IMR-90 (cell line): ENCODE results near the gene PIGZ.

Experiments used
- BHLHE40 ChIP-seq: fragments of 150-350 bp; IDR thresholded peaks from 2 replicates; pipeline ENCODE4 v1.6.1; 2016; ENCODE audit warnings: mild to moderate bottlenecking, low read depth, low read length
- CHD1 ChIP-seq: IDR thresholded peaks from 2 replicates; pipeline ENCODE4 v1.6.1; 2012; ENCODE audit warnings: low read depth, low read length, improper control_type of control experiment
- MAFK ChIP-seq: IDR thresholded peaks from 2 replicates; pipeline ENCODE4 v1.6.1; 2012; ENCODE audit warnings: low read depth, low read length, improper control_type of control experiment
- MAZ ChIP-seq: IDR thresholded peaks from 2 replicates; pipeline ENCODE4 v1.6.1; 2012; ENCODE audit warnings: low read depth, mild to moderate bottlenecking, low read length, improper control_type of control experiment, moderate library complexity, borderline replicate concordance
- POLR2A ChIP-seq: IDR thresholded peaks from 2 replicates; pipeline ENCODE4 v1.6.1; 2012; ENCODE audit warnings: mild to moderate bottlenecking, low read depth, low read length
- RAD21 ChIP-seq: IDR thresholded peaks from 2 replicates; pipeline ENCODE4 v1.6.1; 2012; ENCODE audit warnings: low read length, improper control_type of control experiment
- RCOR1 ChIP-seq: IDR thresholded peaks from 2 replicates; pipeline ENCODE4 v1.6.1; 2012; ENCODE audit warnings: mild to moderate bottlenecking, low read length, improper control_type of control experiment; ENCODE audit not compliant: insufficient replicate concordance
- TF ChIP-seq, protein P1 (sequence below): fragments of 150-350 bp; IDR thresholded peaks from 2 replicates; pipeline ENCODE4 v1.6.1; 2017; ENCODE audit warnings: mild to moderate bottlenecking, antibody characterized with exemption, low read length, low read depth
- TF ChIP-seq, protein P2 (sequence below): conservative IDR thresholded peaks from 2 replicates; pipeline ENCODE4 v1.5.1; 2012; ENCODE audit warnings: mild to moderate bottlenecking, low read depth, low read length, improper control_type of control experiment
- TF ChIP-seq, protein P3 (sequence below): fragments of 150-350 bp; IDR thresholded peaks from 2 replicates; pipeline ENCODE4 v1.6.1; 2016; ENCODE audit warnings: low read depth, mild to moderate bottlenecking, low read length, moderate library complexity, borderline replicate concordance

DNA sequence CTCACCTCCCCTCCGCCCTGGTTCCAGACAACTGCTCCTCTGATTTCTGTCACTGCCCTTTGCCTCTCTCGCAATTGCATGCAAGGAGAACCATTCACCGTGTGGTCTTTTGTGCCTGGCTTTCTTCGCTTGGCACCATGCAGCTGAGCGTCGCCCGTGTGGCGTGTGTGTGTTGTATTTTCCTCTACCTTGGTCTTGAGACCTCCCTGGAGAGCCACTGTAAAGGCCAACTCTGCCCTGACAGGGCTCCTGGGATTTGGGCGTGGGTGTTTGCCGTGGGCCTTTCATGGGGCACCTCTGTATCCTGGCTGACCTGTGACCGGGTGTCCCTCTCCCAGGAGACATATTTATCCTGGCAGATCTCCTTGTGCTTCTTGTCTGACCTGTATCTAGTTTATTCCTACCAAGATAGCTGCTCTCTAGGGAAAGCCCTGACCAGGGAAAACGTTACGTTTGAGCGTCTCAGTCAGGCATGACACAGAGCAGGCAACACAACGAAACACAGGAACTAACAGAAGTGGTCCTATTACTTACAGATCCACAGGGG, 2.0 kb upstream of the PIGZ start:
- TF ChIP-seq RAD21 (no peak), BHLHE40 (no peak), RCOR1 (no peak), POLR2A (no peak), MAZ (no peak), CHD1 (no peak), MAFK (no peak)
- TF ChIP-seq, protein P1, sequence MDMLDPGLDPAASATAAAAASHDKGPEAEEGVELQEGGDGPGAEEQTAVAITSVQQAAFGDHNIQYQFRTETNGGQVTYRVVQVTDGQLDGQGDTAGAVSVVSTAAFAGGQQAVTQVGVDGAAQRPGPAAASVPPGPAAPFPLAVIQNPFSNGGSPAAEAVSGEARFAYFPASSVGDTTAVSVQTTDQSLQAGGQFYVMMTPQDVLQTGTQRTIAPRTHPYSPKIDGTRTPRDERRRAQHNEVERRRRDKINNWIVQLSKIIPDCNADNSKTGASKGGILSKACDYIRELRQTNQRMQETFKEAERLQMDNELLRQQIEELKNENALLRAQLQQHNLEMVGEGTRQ = no peak
- TF ChIP-seq, protein P2, sequence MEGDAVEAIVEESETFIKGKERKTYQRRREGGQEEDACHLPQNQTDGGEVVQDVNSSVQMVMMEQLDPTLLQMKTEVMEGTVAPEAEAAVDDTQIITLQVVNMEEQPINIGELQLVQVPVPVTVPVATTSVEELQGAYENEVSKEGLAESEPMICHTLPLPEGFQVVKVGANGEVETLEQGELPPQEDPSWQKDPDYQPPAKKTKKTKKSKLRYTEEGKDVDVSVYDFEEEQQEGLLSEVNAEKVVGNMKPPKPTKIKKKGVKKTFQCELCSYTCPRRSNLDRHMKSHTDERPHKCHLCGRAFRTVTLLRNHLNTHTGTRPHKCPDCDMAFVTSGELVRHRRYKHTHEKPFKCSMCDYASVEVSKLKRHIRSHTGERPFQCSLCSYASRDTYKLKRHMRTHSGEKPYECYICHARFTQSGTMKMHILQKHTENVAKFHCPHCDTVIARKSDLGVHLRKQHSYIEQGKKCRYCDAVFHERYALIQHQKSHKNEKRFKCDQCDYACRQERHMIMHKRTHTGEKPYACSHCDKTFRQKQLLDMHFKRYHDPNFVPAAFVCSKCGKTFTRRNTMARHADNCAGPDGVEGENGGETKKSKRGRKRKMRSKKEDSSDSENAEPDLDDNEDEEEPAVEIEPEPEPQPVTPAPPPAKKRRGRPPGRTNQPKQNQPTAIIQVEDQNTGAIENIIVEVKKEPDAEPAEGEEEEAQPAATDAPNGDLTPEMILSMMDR = no peak
- TF ChIP-seq, protein P3, sequence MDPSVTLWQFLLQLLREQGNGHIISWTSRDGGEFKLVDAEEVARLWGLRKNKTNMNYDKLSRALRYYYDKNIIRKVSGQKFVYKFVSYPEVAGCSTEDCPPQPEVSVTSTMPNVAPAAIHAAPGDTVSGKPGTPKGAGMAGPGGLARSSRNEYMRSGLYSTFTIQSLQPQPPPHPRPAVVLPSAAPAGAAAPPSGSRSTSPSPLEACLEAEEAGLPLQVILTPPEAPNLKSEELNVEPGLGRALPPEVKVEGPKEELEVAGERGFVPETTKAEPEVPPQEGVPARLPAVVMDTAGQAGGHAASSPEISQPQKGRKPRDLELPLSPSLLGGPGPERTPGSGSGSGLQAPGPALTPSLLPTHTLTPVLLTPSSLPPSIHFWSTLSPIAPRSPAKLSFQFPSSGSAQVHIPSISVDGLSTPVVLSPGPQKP = no peak
